H1 (cell line): ENCODE data around the gene TRPV2. TPM values are rescaled to one million over a fixed set of nuclear protein-coding genes. Genes with fewer than 3 reads are reported as not detected.

ENCODE experiments used
- HDAC6 ChIP-seq: IDR thresholded peaks from one replicate; pipeline ENCODE4 v1.7.1; 2012; ENCODE audit warnings: low read depth, mild to moderate bottlenecking, inconsistent platforms, low read length, moderate library complexity
- NRF1 ChIP-seq: IDR thresholded peaks from 2 replicates; pipeline ENCODE4 v1.6.1; 2011; ENCODE audit warnings: mild to moderate bottlenecking, low read depth, low read length, improper control_type of control experiment
- SAP30 ChIP-seq: fragments of 300-600 bp; sonication (generic); IDR thresholded peaks from 2 replicates; pipeline ENCODE4 v1.7.1; 2012; ENCODE audit warnings: low read length, moderate library complexity, mild to moderate bottlenecking, inconsistent platforms; ENCODE audit not compliant: insufficient read depth, insufficient replicate concordance
- TCF12 ChIP-seq: IDR thresholded peaks from 2 replicates; pipeline ENCODE4 v1.6.1; 2011; ENCODE audit warnings: low read depth, mild to moderate bottlenecking, low read length
- polyA plus RNA-seq, 7 experiments: library from polyadenylated mRNA; depleted of rRNA in 3 of 7; stranded (reverse) in 5 of 7; unstranded in 2 of 7; fragments of >200 nt in 5 of 7; fragments of 200-250 nt in 2 of 7; gene quantifications; 1 replicate in 5 of 7; 2 replicates in 1 of 7; 4 replicates in 1 of 7; pipeline versions ENCODE4 v1.2.1 to v1.2.3, GENCODE V29; 2011 to 2013; ENCODE audit warnings: missing spikeins in 2 of 7, mixed read lengths in 2 of 7
- total RNA-seq: library from RNA; stranded (reverse); fragmentation: NEBNext Ultra II Directional; extraction: Animal tissue kit (Norgen Biotek cat#: 25700); gene quantifications from 2 replicates; pipeline ENCODE4 v1.2.1, GENCODE V29; 2021
- TF ChIP-seq, protein P1 (sequence below): IDR thresholded peaks from 2 replicates; pipeline ENCODE4 v1.6.1; 2012; ENCODE audit warnings: low read length, inconsistent platforms

TRPV2 gene
- total and polyA plus RNA-seq, 2 of the 8 experiments (the other 6 are each of a cell fraction or from before 2014, with no cell fraction given) = 1.7 to 2.1 TPM

DNA sequence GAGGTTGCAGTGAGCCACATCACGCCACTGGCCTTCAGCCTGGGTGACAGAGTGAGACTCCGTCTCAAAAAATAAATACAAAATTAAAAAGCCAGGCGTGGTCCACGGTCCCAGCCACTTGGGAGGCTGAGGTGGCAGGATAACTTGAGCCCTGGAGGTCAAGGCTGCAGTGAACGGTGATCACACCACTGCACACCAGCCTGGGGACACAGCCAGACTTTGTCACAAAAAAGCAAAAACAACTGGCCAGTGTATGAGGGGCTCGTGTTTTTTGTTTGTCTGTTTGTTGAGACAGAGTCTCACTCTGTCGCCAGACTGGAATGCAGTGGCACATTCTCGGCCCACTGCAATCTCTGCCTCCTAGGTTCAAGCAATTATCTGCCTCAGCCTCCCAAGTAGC lies 35.7 kb upstream of the TRPV2 start (continued):
- no peak for TF ChIP-seq SAP30
- no peak for TF ChIP-seq NRF1
- TF ChIP-seq TCF12 = no peak
- no peak for TF ChIP-seq HDAC6
- TF ChIP-seq, protein P1, sequence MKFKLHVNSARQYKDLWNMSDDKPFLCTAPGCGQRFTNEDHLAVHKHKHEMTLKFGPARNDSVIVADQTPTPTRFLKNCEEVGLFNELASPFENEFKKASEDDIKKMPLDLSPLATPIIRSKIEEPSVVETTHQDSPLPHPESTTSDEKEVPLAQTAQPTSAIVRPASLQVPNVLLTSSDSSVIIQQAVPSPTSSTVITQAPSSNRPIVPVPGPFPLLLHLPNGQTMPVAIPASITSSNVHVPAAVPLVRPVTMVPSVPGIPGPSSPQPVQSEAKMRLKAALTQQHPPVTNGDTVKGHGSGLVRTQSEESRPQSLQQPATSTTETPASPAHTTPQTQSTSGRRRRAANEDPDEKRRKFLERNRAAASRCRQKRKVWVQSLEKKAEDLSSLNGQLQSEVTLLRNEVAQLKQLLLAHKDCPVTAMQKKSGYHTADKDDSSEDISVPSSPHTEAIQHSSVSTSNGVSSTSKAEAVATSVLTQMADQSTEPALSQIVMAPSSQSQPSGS = no peak
